ENCODE results near the gene TMBIM4. TPM values are rescaled to one million over a fixed set of nuclear protein-coding genes. Genes with fewer than 3 reads are reported as not detected.

The TMBIM4 gene
- polyA plus RNA-seq, 1 of the 3 experiments (the other 2 are of a cell fraction) = 68.5 TPM

DNA sequence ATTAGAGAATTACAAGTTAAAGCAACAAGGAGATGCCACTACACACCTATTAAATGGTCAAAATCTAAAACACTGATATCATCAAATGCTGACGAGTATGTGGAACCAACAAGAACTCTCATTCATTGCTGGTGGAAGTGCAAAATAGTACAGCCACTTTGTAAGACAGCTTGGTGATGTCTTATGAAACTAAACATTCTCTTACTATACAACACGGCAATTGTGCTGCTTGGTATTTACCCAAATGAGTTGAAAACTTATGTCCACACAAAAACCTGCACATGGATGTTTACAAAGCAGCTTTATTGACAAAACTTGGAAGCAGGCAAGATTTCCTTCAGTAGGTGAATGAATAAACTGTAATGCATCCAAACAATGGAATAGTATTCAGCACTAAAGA lies 3.2 kb downstream of the TMBIM4 start:
- CTCF ChIA-PET = no interaction called here
- POLR2A ChIA-PET = no interaction called here

DNA sequence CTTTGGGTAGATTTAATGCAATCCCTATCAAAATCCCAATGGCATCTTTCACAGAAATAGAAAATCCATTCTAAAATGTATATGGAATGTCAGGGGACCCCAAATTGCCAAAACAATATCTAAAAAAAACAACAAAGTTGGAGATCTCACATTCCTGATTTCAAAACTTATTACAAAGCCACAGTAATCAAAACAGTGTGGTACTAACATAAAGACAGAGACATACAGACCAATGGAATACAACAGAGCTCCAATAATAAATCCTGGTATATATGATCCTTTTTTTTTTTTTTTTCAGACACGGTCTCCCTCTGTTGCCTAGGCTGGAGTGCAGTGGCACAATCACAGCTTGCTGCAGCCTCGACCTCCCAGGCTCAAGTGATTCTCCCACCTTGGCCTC lies 4.7 kb downstream of the TMBIM4 start:
- Histone ChIP-seq H2AFZ (ENCODE audit: low read depth) (no peak overlapping the region), H3K4me2 (no peak overlapping the region), H4K20me1 (ENCODE audit: insufficient read depth) (no peaks in the 10 kb centered on the region; the same call in 1 of the 2 replicates), H3K4me3 (ENCODE audit: low read depth in 2 of 2, low read length in 1 of 2) (no peak overlapping the region), H3K27me3 (ENCODE audit: insufficient read depth) (no peaks in the 10 kb centered on the region), H3K36me3 (replicated peaks in 1 of 2; ENCODE audit: control insufficient read depth in 1 of 2, insufficient read depth in 2 of 2, low read length in 1 of 2) (peaks cover 3 to 26% of the 10 kb centered on the region in 2 experiments), H3K9ac (no peak overlapping the region), H3K4me1 (ENCODE audit: control insufficient read depth in 1 of 2, insufficient read depth in 2 of 2, low read depth in 1 of 2, low read length in 1 of 2) (peaks cover 4 to 6% of the 10 kb centered on the region in 2 experiments; a peak in 3 of 4 replicates), H3K9me3 (no peaks in the 10 kb centered on the region), H3F3A (replicated peaks; ENCODE audit: insufficient read depth) (peaks cover 18% of the 10 kb centered on the region), H3K27ac (ENCODE audit: low read depth in 2 of 2, low read length in 1 of 2) (no peak overlapping the region), H3K9me2 (no peaks in the 10 kb centered on the region), H3K79me2 (ENCODE audit: insufficient read depth) (peaks cover 85% of the 10 kb centered on the region)
- TF ChIP-seq YY1 (IDR thresholded peaks at IDR 0.05; ENCODE audit: low read depth) (no peak), MAX (IDR thresholded peaks at IDR 0.05; ENCODE audit: low read depth) (no peak), NRF1 (IDR thresholded peaks at IDR 0.05; ENCODE audit: low read depth, low read length) (no peak), GABPA (IDR thresholded peaks at IDR 0.05; ENCODE audit: low read depth) (no peak), NFIC (IDR thresholded peaks at IDR 0.05; ENCODE audit: borderline replicate concordance) (no peak), TAF1 (IDR thresholded peaks at IDR 0.05; ENCODE audit: borderline replicate concordance, low read depth, low read length) (no peak)
- DNase-seq = no peak
- 85% methylated on average over 2 of the region's 2 CpGs for WGBS (ENCODE audit: low lambda C conversion rate)
- ChIA-PET CTCF (interaction anchor here (0.6 kb wide), 1 partner anchor 406 kb away, joined by 3 read pairs; no protein-coding TSS in a partner anchor), POLR2A (no interaction called here)

More for the DNA sequence above, 3.2 kb downstream of the TMBIM4 start:
- Histone ChIP-seq H3K27me3 (ENCODE audit: insufficient read depth) (no peaks in the 10 kb centered on the region), H3K27ac (ENCODE audit: low read depth in 2 of 2, low read length in 1 of 2) (no peak overlapping the region), H2AFZ (ENCODE audit: low read depth) (no peak overlapping the region), H3K4me3 (ENCODE audit: low read depth in 2 of 2, low read length in 1 of 2) (no peak overlapping the region), H3K4me2 (no peak overlapping the region), H3F3A (replicated peaks; ENCODE audit: insufficient read depth) (peaks cover 20% of the 10 kb centered on the region), H3K36me3 (replicated peaks in 1 of 2; ENCODE audit: control insufficient read depth in 1 of 2, insufficient read depth in 2 of 2, low read length in 1 of 2) (peaks cover 0 to 25% of the 10 kb centered on the region in 2 experiments), H3K4me1 (ENCODE audit: control insufficient read depth in 1 of 2, insufficient read depth in 2 of 2, low read depth in 1 of 2, low read length in 1 of 2) (peaks cover 4 to 6% of the 10 kb centered on the region in 2 experiments; a peak in 3 of 4 replicates), H3K9ac (no peak overlapping the region), H3K79me2 (ENCODE audit: insufficient read depth) (peaks cover 71% of the 10 kb centered on the region), H3K9me2 (no peaks in the 10 kb centered on the region), H4K20me1 (ENCODE audit: insufficient read depth) (no peaks in the 10 kb centered on the region; the same call in 1 of the 2 replicates), H3K9me3 (no peaks in the 10 kb centered on the region)
- DNase-seq = no peak
- TF ChIP-seq RAD21 (IDR thresholded peaks at IDR 0.05; ENCODE audit: low read length) = no peak
- TF ChIP-seq JUND (IDR thresholded peaks at IDR 0.05) = no peak
- no peak for TF ChIP-seq MAX (IDR thresholded peaks at IDR 0.05; ENCODE audit: low read depth)
- no peak for TF ChIP-seq GABPA (IDR thresholded peaks at IDR 0.05; ENCODE audit: low read depth)
- WGBS (ENCODE audit: low lambda C conversion rate) = 94% methylated on average over 2 of the region's 2 CpGs

GRCh38 chr12:66164349-66164821 lies 5.4 kb downstream of the TMBIM4 start:
- H3K79me2 ChIP-seq (ENCODE audit: insufficient read depth) = peaks cover 92% of the 10 kb centered on the region
- H3K4me1 ChIP-seq (ENCODE audit: control insufficient read depth in 1 of 2, insufficient read depth in 2 of 2, low read depth in 1 of 2, low read length in 1 of 2) = peaks cover 4 to 6% of the 10 kb centered on the region in 2 experiments; a peak in 3 of 4 replicates
- H3K4me3 ChIP-seq (ENCODE audit: low read depth in 2 of 2, low read length in 1 of 2) = no peak overlapping the region
- ChIA-PET POLR2A (interaction anchor here (0.6 kb wide), 1 partner anchor 153 kb away, joined by 7 read pairs; no protein-coding TSS in a partner anchor), CTCF (no interaction called here)
- H3K9me3 ChIP-seq = no peaks in the 10 kb centered on the region
- H3K27me3 ChIP-seq (ENCODE audit: insufficient read depth) = no peaks in the 10 kb centered on the region
- no peak for DNase-seq
- H3K27ac ChIP-seq (ENCODE audit: low read depth in 2 of 2, low read length in 1 of 2) = no peak overlapping the region
- H3K36me3 ChIP-seq (replicated peaks in 1 of 2; ENCODE audit: control insufficient read depth in 1 of 2, insufficient read depth in 2 of 2, low read length in 1 of 2) = peaks cover 9 to 33% of the 10 kb centered on the region in 2 experiments
- H3K9me2 ChIP-seq = no peaks in the 10 kb centered on the region
- 91% methylated on average over 3 of the region's 3 CpGs for WGBS (ENCODE audit: low lambda C conversion rate)
- no peak overlapping the region for H3K4me2 ChIP-seq
- H4K20me1 ChIP-seq (ENCODE audit: insufficient read depth) = no peaks in the 10 kb centered on the region; the same call in 1 of the 2 replicates
- H3K9ac ChIP-seq = no peak overlapping the region
- H3F3A ChIP-seq (replicated peaks; ENCODE audit: insufficient read depth) = peaks cover 12% of the 10 kb centered on the region
- no peak overlapping the region for H2AFZ ChIP-seq (ENCODE audit: low read depth)
- TF ChIP-seq JUND (IDR thresholded peaks at IDR 0.05) (no peak), SMC3 (IDR thresholded peaks at IDR 0.05; ENCODE audit: low read depth, low read length) (no peak), CHD2 (IDR thresholded peaks at IDR 0.05; ENCODE audit: low read length, partially characterized antibody) (no peak), RFX5 (IDR thresholded peaks at IDR 0.05; ENCODE audit: low read length) (no peak), IRF3 (IDR thresholded peaks at IDR 0.05; ENCODE audit: low read depth, low read length) (no peak), SIN3A (IDR thresholded peaks at IDR 0.05; ENCODE audit: borderline replicate concordance, low read depth, low read length) (no peak)
